IPS-NIHi11 (cell line): ENCODE results near the gene MTCH1.

Source experiments
- DNase-seq: peaks from one replicate; pipeline ENCODE4 v3.0.0; 2012; ENCODE audit warnings: mixed read lengths, low spot score

The MTCH1 gene

GRCh38 chr6:36924131-36924530 is 61.9 kb downstream of the MTCH1 start:
- DNase-seq, result no peak

GRCh38 chr6:36920546-36920945 is 65.5 kb downstream of the MTCH1 start:
- DNase-seq, result no peak

GRCh38 chr6:36920049-36920448 is 65.9 kb downstream of the MTCH1 start:
- no peak for DNase-seq
